HG03378 (cell line): ENCODE measurements around the gene ADD2.
"Not testable (repeated sequence)": the region's sequence is repeated elsewhere in the genome, so short reads cannot be mapped to it uniquely, and the experiment has no call there.

ENCODE experiments used
- ATAC-seq: cut with Tn5 transposase; IDR thresholded peaks from one replicate; pipeline ENCODE4 v1.9.1; 2021; ENCODE audit warnings: mild to moderate bottlenecking, moderate library complexity; ENCODE audit not compliant: unreplicated experiment

Gene ADD2

DNA sequence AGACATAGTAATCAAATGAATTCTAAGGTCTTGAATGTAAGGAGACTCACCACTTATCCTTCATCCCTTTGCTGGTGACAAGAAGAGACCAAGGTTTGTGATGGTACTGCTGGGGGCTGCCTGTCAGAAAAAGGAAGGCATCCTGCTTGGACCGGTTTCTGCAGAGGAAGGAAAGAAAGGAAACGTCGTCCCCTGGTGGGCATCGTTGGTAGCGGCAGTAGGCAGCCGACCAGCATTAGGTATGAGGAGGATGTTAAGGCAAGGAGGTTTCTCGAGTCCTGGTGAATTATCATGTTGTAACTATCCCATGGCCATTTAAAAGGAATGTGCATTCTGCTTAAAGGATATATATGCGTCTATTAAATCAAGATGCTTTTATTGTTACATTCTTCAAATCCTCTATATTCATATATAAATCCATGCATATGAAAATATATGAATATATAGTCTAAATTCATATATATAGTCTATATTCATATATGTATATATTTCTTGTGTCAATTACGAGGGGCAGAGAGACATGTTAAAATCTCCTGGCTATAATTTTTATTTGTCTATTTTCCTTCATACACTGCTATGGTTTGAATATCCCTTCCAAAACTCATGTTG is 120.0 kb downstream of the ADD2 start:
- ATAC-seq, result peak; percentile 49

DNA sequence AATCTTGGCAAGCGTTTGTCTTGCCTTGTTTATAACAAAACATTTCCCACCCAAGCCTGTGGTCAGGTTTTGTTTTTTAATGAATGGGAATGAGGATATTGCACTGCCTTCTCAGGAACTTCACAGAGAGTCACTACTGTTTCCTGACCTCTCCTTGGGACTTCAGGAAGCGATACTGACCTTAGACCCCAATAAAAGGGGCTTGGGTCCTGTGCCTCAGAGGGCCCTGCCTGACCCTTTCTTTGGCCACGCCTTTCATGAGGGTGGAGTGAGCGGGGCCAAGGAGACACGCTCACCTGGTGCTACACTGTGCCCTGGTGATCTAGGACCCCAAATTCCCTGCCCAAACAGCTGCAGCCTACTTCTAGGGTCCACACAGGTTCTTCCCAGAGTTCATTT is 121.6 kb downstream of the ADD2 start:
- ATAC-seq, result no peak

DNA sequence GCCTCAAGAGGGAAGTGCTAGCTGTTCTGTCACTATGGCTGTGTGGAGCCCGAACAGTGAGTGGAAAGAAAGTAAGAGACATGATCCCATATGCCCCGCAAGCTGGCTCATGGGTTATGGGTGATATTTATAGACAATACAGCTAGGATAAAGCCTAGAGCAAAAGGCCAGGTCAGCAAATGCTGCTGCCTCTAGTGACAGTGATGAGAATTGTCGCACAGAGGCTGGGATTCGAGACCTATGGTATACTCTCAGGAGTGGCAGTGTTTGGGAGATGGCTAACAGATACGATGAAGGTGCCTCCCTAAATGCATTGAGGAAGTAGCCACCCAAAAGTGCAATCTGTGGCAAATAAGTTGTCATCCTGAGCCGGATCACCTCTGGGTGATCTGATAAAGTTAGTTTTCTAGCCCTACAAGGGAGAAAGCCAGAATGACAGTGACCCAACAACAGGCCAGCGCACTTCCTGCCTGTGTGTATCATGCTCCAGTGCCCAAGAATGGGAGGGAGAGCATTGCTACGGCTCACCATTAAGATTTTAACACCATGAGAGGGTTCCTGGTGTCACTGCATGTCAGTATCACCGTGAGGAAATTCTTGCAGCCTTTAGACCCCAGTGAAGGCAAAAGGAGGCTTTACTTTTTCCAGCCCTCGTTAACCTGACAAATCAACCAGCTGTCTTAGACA is 122.1 kb downstream of the ADD2 start:
- ATAC-seq, result no peak

DNA sequence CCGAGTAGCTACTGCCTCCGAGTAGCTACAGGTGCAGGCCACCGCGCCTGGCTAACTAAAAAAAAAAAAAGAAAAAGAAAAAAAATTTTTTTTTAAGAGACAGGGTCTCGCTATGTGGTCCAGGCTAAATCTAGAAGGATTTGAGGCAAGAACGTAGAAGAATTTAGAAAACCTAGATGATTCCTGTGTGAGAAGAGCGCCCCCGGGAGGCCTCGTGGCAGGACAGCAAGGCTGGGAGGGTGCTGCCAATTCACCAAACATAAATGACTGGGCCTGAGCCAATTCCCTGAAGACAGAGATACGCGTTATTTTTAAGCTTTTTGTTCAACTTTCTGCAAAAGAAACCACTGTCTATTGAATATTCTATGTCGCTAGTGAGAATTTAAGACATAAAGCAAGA is 124.3 kb downstream of the ADD2 start:
- no peak for ATAC-seq

DNA sequence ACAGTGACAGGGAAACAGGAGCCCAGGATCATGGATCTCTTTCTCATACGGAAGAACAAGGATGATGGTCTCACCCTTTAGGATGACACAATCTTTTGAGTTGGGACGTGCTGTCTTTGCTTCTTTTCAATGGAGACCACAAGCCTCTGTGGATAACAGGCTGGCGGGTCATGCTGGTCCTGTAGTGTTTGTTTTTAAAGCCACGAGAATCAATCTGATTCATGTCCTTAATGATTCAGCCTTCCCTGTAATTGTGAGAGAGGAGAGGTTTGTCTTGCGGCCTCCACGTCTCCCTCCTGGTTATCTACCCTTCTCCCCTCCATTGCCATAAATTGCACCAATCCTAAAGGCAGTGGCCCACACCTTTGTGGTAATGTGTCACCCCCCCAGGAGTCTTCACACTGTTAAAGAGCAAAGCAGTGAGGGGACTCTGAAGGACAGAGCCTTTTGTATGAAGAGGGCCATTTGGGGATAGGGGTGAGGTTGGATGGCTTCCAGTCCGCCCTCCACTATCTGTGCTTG is 126.7 kb downstream of the ADD2 start:
- no peak for ATAC-seq

DNA sequence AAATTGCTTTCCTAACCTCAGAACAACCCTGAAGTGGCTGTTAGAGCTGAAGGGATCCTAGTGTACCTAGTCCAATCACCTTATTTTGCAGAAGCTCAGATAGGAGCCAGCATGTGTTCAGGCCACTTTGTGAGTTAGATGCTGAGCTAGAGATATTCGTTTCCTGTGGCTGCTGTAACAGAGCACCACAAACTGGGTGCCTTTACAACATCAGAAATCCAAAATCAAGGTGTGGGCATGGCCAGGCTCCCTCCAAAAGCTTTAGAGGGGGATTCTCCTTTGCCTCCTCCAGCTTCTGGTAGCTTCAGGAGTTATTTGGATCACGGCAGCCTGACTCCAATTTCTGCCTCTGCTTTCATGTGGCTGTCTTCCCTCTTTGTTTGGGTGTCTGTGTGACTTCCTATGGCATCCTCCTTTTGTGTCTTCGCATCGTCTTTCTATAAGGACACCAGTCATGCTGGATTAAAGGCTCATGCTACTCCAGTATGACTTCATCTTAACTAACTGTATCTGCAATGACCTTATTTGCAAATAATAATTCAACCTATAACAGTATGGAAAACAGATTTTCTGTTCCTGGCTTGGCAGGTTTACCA is 128.1 kb downstream of the ADD2 start:
- no peak for ATAC-seq

DNA sequence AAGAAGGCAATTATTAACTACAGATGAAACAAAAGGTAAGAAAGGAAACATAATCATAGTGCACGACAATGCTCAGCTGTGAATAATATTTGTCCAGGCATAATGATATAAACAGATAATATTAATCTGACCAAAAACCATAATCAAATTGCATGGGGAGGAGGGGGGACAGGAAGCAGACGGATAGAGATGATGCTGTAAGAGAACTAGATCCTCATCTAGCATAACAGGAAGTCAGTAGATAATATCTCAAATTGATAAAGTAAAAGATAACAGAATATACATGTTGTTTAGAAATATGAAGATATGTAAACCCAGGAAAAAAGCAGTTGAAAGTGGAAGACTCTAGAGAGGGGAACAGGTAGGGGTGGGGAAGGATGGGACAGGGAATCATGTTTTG is 129.4 kb downstream of the ADD2 start:
- ATAC-seq, result no peak

DNA sequence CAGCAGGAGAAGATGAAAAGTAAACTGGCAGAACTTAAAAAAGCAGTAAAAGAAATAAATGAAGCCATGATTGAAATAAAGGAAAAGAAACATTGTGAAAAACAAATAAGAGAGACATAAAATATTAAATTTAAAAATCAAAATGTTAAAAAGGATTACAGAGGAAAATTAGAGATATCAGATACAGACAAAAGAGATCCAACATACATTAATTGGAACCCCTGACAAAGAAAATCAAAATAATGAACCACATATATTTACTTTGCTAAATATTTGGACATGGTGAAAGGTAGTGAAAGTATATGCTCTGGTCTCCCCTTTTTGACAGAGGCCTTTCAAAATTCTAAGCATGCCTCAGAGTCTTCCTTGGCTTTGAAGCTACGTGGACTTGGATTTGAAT is 134.5 kb downstream of the ADD2 start:
- ATAC-seq, result no peak

DNA sequence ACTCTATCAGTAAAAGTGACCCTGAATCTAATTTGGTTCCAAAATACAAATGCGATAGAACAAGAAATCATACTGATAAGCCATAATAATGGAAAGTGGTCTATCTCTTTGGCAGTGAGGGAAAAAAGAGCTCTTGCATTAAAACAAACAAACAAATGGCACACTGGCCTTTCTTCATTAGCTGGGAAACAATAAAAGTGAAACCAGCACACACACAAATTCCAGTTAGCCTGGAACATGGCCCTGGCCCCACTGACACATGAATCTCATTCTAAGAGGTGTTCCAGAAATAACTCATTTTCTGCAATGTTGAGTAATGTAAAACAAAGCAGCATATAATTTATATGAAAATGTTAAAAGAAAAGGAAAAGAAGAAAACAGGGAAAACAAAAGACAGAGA is 135.0 kb downstream of the ADD2 start:
- ATAC-seq, result no peak

DNA sequence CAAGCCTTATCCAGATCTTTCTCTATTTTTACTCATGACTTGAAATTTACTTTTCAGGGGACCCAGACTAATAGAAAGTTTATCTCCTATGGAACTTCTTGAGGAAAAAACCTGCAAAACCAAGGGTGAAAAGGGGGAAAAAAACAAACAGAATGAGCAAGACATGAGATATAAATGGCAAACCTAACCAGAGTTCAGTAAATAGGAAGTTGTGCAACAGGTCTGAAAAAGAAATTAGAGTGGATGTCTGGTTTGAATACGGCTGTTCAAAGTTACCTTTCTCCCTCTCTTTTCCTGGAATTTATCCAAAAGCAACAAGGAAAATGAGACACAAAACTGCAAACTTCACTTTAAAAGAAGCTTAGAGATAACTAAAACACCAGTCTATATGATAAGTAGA is 135.6 kb downstream of the ADD2 start:
- no peak for ATAC-seq

DNA sequence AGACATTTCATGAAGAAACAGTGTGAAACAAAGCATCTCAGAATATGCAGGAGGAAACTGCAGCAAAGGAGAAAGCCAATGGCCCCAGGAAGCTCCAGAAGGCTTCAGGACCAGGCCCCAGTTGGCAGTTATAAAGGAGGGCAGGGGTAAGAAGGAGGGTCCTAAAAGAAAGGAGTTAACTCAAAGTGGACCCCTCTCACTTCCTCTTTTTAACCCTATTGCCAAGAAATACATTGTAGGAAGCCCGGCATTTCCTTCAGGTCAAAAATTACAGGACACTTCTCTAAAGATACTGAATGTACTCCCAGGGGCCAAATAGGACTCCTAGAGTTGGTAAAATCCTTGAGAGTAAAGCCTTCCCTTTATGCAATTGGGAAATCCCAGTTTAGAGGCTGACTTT is 137.2 kb downstream of the ADD2 start:
- ATAC-seq, result no peak

DNA sequence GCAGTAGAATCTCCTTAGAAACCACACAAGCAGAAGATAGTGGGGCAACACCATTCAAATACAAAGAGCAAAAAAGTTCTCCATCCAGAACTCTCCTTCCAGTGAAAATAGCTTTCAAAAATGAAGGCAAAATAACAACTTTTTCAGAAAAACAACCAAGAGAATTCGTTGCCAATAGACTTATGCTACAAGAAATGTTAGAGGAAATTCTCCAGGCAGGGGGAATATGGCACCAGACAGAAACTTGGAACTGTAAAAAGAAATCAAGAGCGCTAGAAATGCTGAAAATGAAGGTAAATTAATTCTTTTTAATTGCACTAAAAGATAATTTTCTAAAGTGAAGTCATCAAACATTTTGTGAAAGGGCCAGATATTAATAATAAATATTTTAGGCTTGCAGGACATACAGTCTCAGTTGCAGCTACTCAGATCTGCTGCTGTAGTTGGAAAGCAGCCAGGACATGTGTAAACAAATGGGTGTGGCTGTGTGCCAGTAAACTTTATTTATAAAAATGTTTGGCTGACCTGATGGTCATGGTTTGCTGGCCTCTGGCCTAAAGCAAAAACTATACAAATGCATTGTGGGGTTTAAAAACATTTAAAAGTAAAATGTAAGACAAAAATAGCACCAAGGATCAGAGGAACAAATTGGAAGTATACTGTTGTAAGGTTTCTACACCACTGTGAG is 140.6 kb downstream of the ADD2 start:
- ATAC-seq, result no peak

DNA sequence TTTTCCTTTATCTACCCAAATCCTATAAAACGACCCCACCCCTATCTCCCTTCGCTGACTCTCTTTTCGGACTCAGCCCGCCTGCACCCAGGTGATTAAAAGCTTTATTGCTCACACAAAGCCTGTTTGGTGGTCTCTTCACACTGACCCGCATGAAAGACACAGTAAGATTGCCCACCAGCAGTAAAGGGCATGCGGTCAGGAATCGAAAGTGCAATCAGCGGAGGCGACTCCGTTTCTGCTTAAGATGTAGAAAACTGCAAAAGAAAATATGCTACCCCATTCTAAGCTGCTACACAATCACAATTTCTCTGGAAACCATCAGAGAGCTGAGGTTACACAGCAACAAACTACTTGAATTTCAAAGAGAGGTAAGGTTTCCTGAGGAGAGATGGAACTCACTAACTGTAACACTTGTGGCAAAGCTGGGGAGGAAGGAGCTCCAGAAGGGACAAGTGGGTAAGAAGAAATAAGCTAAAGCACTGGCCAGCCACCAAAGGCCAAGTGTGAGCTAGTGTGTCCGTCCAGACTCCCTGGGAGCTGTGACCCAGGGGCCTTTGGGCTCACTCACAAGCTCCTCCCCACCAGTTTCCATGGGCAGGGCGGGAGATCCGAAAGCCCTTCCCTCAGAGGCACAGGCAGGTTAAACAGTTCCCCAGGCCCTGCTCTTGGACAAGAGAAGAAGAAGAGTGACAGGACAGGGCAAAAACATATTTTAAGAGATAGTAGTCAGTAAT is 141.6 kb downstream of the ADD2 start:
- ATAC-seq, result no peak

DNA sequence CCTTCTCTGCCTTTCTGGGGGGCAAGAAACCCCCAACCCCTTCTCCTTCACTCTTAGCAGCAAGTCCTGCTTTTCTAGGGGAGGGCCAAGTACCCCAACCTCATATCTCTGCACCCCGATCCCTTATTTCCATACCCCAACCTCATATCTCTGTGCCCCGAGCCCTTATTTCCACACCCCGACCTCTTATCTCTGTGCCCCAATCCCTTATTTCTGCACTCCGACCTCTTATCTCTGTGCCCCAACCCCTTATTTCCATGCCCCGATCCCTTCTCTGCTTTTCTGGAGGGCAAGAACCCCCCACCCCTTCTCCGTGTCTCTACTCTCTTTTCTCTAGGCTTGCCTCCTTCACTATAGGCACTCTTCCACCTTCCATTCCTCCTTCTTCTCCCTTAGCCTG is 146.5 kb downstream of the ADD2 start:
- ATAC-seq, result not testable (repeated sequence)

DNA sequence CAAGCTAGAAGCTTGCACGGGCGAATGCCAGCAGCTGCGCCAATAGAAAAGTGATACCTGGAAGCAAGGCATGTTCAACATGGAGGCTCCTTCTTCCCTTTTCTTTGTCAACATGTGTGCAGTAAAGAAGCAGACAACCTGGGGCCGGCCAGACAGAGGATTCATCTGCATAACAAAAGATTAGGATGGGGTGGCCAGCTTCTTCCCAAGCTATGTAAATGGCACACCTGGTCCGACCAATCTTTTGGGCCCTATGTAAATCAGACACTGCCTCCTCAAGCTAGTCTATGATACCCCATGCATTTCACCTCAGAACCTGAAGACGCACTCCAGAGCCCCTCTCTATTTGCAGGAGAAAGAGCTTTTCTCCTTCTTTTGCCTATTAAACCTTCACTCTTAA is 148.0 kb downstream of the ADD2 start:
- no peak for ATAC-seq

DNA sequence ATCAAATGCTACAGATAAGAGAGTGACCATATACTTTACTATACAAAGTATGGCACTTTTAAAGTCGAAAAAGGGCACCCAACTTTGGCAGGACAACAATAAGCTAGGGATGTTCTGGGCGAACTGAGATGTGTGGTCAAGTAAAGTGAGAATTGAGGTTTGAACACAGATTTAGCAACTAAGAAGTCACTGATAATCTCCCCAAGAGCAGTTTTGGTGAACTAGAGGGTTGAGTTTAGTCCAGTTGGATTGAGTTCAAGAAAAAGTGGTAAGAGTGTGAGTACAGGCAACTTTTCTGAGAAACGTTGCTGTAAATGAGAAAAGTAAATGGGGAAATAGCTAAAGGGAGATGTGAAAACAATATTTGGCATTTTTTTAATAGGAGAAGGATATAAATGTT is 148.8 kb downstream of the ADD2 start:
- no peak for ATAC-seq

DNA sequence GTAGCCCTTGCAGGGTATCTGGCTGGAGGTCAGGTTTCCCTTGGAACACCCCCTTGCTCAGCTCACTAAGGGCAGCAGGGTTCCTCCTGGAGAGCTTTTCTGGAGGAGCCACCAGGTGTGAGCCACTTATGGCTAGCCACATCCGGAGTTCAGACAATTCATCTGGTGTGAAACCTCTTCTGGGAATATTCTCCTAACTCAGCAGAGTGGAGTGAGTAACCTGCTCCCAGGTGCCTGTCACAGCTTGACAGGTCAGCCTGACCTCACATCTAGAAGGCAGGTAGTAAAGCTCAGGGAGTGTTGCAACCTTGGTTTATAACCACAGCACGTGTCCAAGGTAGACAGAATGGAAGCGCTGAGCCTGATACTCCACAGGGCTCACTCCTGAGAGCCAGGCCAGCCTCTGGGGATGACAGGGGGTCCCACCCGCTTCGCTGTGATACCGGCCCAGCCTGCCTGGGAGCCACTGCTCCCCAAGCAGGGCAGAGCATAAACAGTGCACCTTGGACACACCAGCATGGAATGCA is 151.8 kb downstream of the ADD2 start:
- ATAC-seq, result no peak

DNA sequence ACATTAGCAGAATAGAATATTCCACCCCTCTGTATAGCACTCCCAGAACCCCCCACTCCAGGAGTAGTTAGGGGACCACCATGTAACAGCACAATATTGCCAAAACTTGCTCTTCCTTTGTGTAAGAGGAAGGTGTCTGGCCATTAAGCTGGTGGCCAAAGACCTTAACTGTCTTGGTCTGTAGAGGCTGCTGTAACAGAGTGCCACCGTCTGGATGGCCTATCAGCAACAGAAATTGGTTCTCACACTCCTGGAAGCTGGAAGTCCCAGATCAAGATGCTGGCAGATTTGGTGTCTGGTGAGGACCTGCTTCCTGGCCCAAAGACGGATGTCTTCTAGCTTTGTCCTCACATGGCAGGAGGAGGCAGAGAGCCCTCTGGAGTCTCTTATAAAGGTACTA is 152.8 kb downstream of the ADD2 start:
- no peak for ATAC-seq

DNA sequence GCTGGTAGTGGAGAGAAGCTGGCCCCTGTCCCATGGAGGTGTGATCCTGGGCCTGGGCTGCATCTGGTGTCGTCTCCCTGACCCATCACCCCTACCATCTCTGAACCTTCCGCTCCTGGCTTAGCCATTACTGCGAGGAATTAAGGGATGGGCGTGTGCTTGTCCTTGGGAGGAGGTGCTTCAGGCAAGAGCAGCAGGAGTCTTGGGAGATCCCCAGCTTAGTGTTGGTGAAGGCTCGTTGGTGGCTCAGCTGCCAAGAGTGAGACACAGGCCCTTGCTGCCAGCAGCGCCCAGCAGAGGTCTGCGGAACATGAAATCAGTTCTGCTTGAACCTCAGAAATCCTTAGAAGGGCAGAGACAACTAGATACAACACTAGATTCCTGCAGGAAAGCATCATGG is 154.5 kb downstream of the ADD2 start:
- ATAC-seq, result no peak

DNA sequence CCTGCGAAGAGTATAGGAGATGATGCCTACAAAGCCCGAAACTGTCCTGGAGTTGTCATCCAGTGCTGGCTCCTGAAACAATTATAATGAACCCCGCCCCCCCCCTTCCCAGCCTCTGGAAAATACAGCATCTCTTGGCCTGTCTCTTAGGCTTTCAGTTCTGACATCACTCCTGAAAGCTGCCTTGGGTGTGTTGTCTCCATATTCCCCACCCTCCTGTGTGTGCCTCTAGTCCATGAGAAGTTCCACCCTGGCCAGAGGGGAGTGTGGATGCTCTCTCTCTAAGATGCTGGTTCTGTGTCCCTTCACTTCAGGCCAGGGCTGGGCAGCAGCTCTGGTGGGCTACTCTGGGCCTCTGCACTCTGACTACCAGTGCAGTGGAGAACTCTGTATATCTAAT is 155.4 kb downstream of the ADD2 start:
- ATAC-seq, result no peak

DNA sequence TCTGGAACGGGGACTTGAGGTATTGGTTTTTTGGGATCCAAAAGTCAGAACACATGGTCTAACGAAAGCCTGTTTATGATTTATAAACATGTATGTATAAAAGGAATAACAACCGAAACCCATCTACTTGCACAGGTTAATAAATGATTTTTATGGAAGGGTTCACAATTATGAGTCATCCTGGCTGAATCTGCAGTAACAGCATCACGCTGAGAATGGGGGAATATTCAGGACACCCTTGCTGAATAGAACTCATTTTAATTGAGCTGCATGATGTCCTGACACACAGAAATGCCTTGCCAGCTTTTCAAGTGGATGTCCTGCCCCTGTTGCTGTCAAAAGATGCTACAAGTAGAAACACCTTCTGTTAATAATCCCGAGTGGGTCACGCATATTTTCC is 159.6 kb downstream of the ADD2 start:
- no peak for ATAC-seq
